HCT116 (cell line): Measurements from ENCODE around the gene FOXP1. TPM values are rescaled to one million over a fixed set of nuclear protein-coding genes. Genes with fewer than 3 reads are reported as not detected.

Source experiments
- ATAC-seq: fragments of 200-7000 bp; cut with Tn5 transposase; 2 replicates; pipeline ENCODE4 v1.9.1; 2020; ENCODE audit warnings: mild to moderate bottlenecking, moderate library complexity
- BruUV-seq: library from RNA; stranded (reverse); fragments of 400-500 nt; replicated peaks from 2 replicates; lab custom pipeline; 2021; lab: Mats Ljungman, UMichigan
- CTCF ChIA-PET: fragments of 300-600 bp; sonication (Branson Sonifier 250); formaldehyde crosslinking; loops from one replicate; lab custom pipeline; 2021; ENCODE audit warnings: antibody characterized with exemption; lab: Charles Lee
- POLR2A ChIA-PET: fragments of 300-600, 350-600 bp; sonication (Branson Sonifier 250); formaldehyde crosslinking; loops from one replicate; lab custom pipeline; 2021; ENCODE audit warnings: antibody characterized with exemption; lab: Charles Lee
- RAD21 ChIA-PET, 2 experiments: fragments of 300-600 bp; sonication (Branson Sonifier 250); formaldehyde crosslinking; loops; one replicate each; lab custom pipeline; 2023; ENCODE audit warnings: low total read pairs in 2 of 2; ENCODE audit not compliant: uncharacterized antibody in 2 of 2, unreplicated experiment in 2 of 2, low non-redundant PET in 1 of 2; lab: Charles Lee
- DNase-seq: peaks from one replicate; pipeline ENCODE4 v3.0.0-alpha.2; 2010; ENCODE audit warnings: low read depth, low spot score
- H2AFZ ChIP-seq: fragments of 200-600 bp; shearing (Covaris generic), sonication (generic); 2 replicates; pipeline ENCODE4 v1.6.1; 2017; ENCODE audit warnings: low read depth, mixed run types, mixed read lengths, antibody characterized with exemption, low read length; ENCODE audit not compliant: poor library complexity, severe bottlenecking
- H3K27ac ChIP-seq: 2 replicates; pipeline ENCODE4 v1.5.1; 2012; ENCODE audit warnings: low read depth, low read length
- H3K27me3 ChIP-seq: fragments of 200-600 bp; sonication (generic); 2 replicates; pipeline ENCODE4 v1.6.1; 2016; ENCODE audit warnings: mixed run types, low read length, mixed read lengths; ENCODE audit not compliant: insufficient read depth
- H3K36me3 ChIP-seq, 2 experiments: fragments of 200-500 bp in 1 of 2; fragments of 200-600 bp in 1 of 2; sonication (Bioruptor generic) in 1 of 2; sonication (generic) in 1 of 2; 2 replicates each; pipeline versions ENCODE4 v1.5.1 to v1.6.1; 2014 to 2016; ENCODE audit warnings: low read length in 2 of 2, inconsistent platforms in 1 of 2, mixed read lengths in 1 of 2, mixed run types in 1 of 2; ENCODE audit not compliant: insufficient read depth in 2 of 2, control insufficient read depth in 1 of 2
- H3K4me1 ChIP-seq, 2 experiments: fragments of 200-600 bp in 1 of 2; sonication (generic) in 1 of 2; 2 replicates each; pipeline versions ENCODE4 v1.5.1 to v1.6.1; 2012 to 2017; ENCODE audit warnings: low read length in 2 of 2, inconsistent platforms in 1 of 2, mild to moderate bottlenecking in 1 of 2, mixed read lengths in 1 of 2, mixed run types in 1 of 2, moderate library complexity in 1 of 2; ENCODE audit not compliant: insufficient read depth in 2 of 2, control insufficient read depth in 1 of 2
- H3K4me2 ChIP-seq: fragments of 200-600 bp; sonication (generic); 2 replicates; pipeline ENCODE4 v1.6.1; 2017; ENCODE audit warnings: mixed run types, low read length, mixed read lengths
- H3K4me3 ChIP-seq, 2 experiments: fragments of 200-600 bp in 1 of 2; sonication (generic) in 1 of 2; replicated peaks in 1 of 2; 2 replicates each; pipeline ENCODE4 v1.5.1; 2011 to 2016; ENCODE audit warnings: low read length in 2 of 2, control low read depth in 1 of 2, low read depth in 1 of 2, mild to moderate bottlenecking in 1 of 2, mixed read lengths in 1 of 2, mixed run types in 1 of 2
- H3K79me2 ChIP-seq: fragments of 200-600 bp; sonication (generic); 2 replicates; pipeline ENCODE4 v1.6.1; 2017; ENCODE audit warnings: mild to moderate bottlenecking, mixed run types, low read length, moderate library complexity, mixed read lengths; ENCODE audit not compliant: insufficient read depth
- H3K9ac ChIP-seq: fragments of 200-600 bp; sonication (generic); 2 replicates; pipeline ENCODE4 v1.6.1; 2016; ENCODE audit warnings: low read length, mixed read lengths
- H3K9me2 ChIP-seq: fragments of 200-600 bp; sonication (generic), shearing (Covaris generic); 2 replicates; pipeline ENCODE4 v1.6.1; 2017; ENCODE audit warnings: mixed run types, mild to moderate bottlenecking, moderate library complexity; ENCODE audit not compliant: insufficient read depth
- H3K9me3 ChIP-seq, 2 experiments: fragments of 200-500 bp in 1 of 2; fragments of 200-600 bp in 1 of 2; sonication (Bioruptor generic) in 1 of 2; sonication (generic) in 1 of 2; 2 replicates each; pipeline ENCODE4 v1.6.1; 2014 to 2017; ENCODE audit warnings: low read length in 2 of 2, mixed read lengths in 2 of 2, inconsistent platforms in 1 of 2, low read depth in 1 of 2, mild to moderate bottlenecking in 1 of 2, mixed run types in 1 of 2, moderate library complexity in 1 of 2; ENCODE audit not compliant: control insufficient read depth in 1 of 2, insufficient read depth in 1 of 2
- H4K20me1 ChIP-seq: fragments of 200-600 bp; sonication (generic), shearing (Covaris generic); 2 replicates; pipeline ENCODE4 v1.6.1; 2017; ENCODE audit warnings: mixed run types, mild to moderate bottlenecking, moderate library complexity; ENCODE audit not compliant: insufficient read depth
- CBX3 ChIP-seq: IDR thresholded peaks from 2 replicates; pipeline ENCODE4 v1.6.1; 2012; ENCODE audit warnings: low read depth
- CEBPB ChIP-seq: IDR thresholded peaks from 2 replicates; pipeline ENCODE4 v1.6.1; 2012; ENCODE audit warnings: low read depth
- CTCF ChIP-seq, 3 experiments: fragments of 200-600 bp in 1 of 3; sonication (generic) in 1 of 3; IDR thresholded peaks in 2 of 3; conservative IDR thresholded peaks in 1 of 3; 2 replicates each; pipeline ENCODE4 v1.5.1; 2012 to 2017; ENCODE audit warnings: low read depth in 2 of 3, low read length in 2 of 3, antibody characterized with exemption in 1 of 3, borderline replicate concordance in 1 of 3, control low read depth in 1 of 3, mild to moderate bottlenecking in 1 of 3, mixed read lengths in 1 of 3, mixed run types in 1 of 3, moderate library complexity in 1 of 3; ENCODE audit not compliant: insufficient read depth in 1 of 3
- EGR1 ChIP-seq: IDR thresholded peaks from 2 replicates; pipeline ENCODE4 v1.6.1; 2012; ENCODE audit warnings: low read depth
- EZH2 ChIP-seq: fragments of 200-600 bp; sonication (generic); IDR thresholded peaks from 2 replicates; pipeline ENCODE4 v1.6.1; 2017; ENCODE audit warnings: antibody characterized with exemption, mixed run types
- EZH2phosphoT487 ChIP-seq: fragments of 200-600 bp; IDR thresholded peaks from 2 replicates; pipeline ENCODE4 v1.6.1; 2018; ENCODE audit warnings: antibody characterized with exemption, borderline replicate concordance
- FOSL1 ChIP-seq: IDR thresholded peaks from 2 replicates; pipeline ENCODE4 v1.6.1; 2012; ENCODE audit warnings: low read depth
- MAX ChIP-seq: IDR thresholded peaks from 2 replicates; pipeline ENCODE4 v1.6.1; 2012
- POLR2AphosphoS5 ChIP-seq: IDR thresholded peaks from 2 replicates; pipeline ENCODE4 v1.6.1; 2011; ENCODE audit warnings: mild to moderate bottlenecking, low read depth, low read length, moderate library complexity
- SIN3A ChIP-seq: IDR thresholded peaks from 2 replicates; pipeline ENCODE4 v1.6.1; 2012; ENCODE audit warnings: low read depth
- TCF7L2 ChIP-seq: IDR thresholded peaks from 2 replicates; pipeline ENCODE4 v1.7.0; 2011; ENCODE audit warnings: borderline replicate concordance, inconsistent platforms; ENCODE audit not compliant: insufficient read depth, insufficient read length; ENCODE audit errors: extremely low read depth
- ZFX ChIP-seq: fragments of 450-650 bp; IDR thresholded peaks from 2 replicates; pipeline ENCODE4 v1.6.1; 2017
- ZNF274 ChIP-seq: fragments of 200-500 bp; sonication (Bioruptor generic); IDR thresholded peaks from 2 replicates; pipeline ENCODE4 v1.6.1; 2014; ENCODE audit warnings: mild to moderate bottlenecking, low read depth, low read length, inconsistent platforms
- intact Hi-C: fragments of 100-400 bp; cut with micrococcal nuclease; formaldehyde crosslinking; loops from 2 replicates; pipeline ENCODE4 v1.10.0; 2022
- total RNA-seq: library from RNA; stranded (reverse); gene quantifications from one replicate; pipeline ENCODE4 v1.2.1, GENCODE V29; 2021; ENCODE audit not compliant: unreplicated experiment

FOXP1 gene
- total RNA-seq, 1 experiment from 2014 or later: 11.4 TPM

- no peaks in the 10 kb centered on the region for H3K36me3 ChIP-seq
- ATAC-seq (no peak), DNase-seq (no peak)
- H3K79me2 ChIP-seq: no peaks in the 10 kb centered on the region
- peaks cover 2% of the 10 kb centered on the region; the same call in 1 of the 2 replicates for H3K27me3 ChIP-seq
- no peaks in the 10 kb centered on the region for H3K9me2 ChIP-seq
- no peak overlapping the region for H3K4me3 ChIP-seq
- ChIA-PET POLR2A (no interaction called here), RAD21 (no interaction called here), CTCF (no interaction called here)
- no peak for TF ChIP-seq ZFX
- no peak for TF ChIP-seq CBX3
- no peak for TF ChIP-seq ZNF274
- TF ChIP-seq EZH2: no peak
- no peak for TF ChIP-seq SIN3A
- no peak overlapping the region for H3K27ac ChIP-seq
- no peak overlapping the region for H3K4me2 ChIP-seq
- no peak overlapping the region for H2AFZ ChIP-seq
- no peaks in the 10 kb centered on the region for H3K9me3 ChIP-seq
- intact Hi-C loops: no loop called here
- BruUV-seq: no TSS peak
- H4K20me1 ChIP-seq: no peaks in the 10 kb centered on the region
- H3K9ac ChIP-seq: no peak overlapping the region
- no peaks in the 10 kb centered on the region for H3K4me1 ChIP-seq
Observed at GRCh38 chr3:71628522-71628921, 45.0 kb upstream of the FOXP1 start.

GRCh38 chr3:71625676-71626075 lies 42.1 kb upstream of the FOXP1 start:
- ATAC-seq (no peak), DNase-seq (no peak)
- Histone ChIP-seq H3K27ac (no peak overlapping the region), H3K4me1 (no peaks in the 10 kb centered on the region), H3K9ac (no peak overlapping the region), H3K9me3 (no peaks in the 10 kb centered on the region), H3K36me3 (no peaks in the 10 kb centered on the region), H4K20me1 (no peaks in the 10 kb centered on the region), H3K4me2 (no peak overlapping the region), H3K79me2 (no peaks in the 10 kb centered on the region), H3K27me3 (peaks cover 22% of the 10 kb centered on the region; the same call in 1 of the 2 replicates), H2AFZ (no peak overlapping the region), H3K4me3 (no peak overlapping the region), H3K9me2 (no peaks in the 10 kb centered on the region)
- intact Hi-C loops: no loop called here
- ChIA-PET POLR2A (no interaction called here), CTCF (no interaction called here), RAD21 (no interaction called here)
- BruUV-seq: no TSS peak
- no peak for TF ChIP-seq POLR2AphosphoS5
- no peak for TF ChIP-seq CBX3
- no peak for TF ChIP-seq TCF7L2
- no peak for TF ChIP-seq CTCF (IDR thresholded peaks at IDR 0.05 in 2 of 3, conservative IDR thresholded peaks at IDR 0.05 in 1 of 3; ENCODE audit: borderline replicate concordance in 1 of 3, insufficient read depth in 1 of 3, low read depth in 2 of 3, low read length in 2 of 3)
- no peak for TF ChIP-seq ZNF274
- no peak for TF ChIP-seq MAX
- no peak for TF ChIP-seq CEBPB
- TF ChIP-seq EZH2phosphoT487: no peak
- no peak for TF ChIP-seq FOSL1
- TF ChIP-seq EGR1: no peak
